B cell (primary cell): ENCODE results near the gene SLC4A1.

Source experiments
- CTCF ChIP-seq: fragments of 200-600 bp; IDR thresholded peaks from one replicate; pipeline ENCODE4 v1.8.0; 2022; ENCODE audit warnings: antibody characterized with exemption, mild to moderate bottlenecking
- EZH2 ChIP-seq: IDR thresholded peaks from 2 replicates; pipeline ENCODE4 v1.6.1; 2012; ENCODE audit warnings: borderline replicate concordance, low read depth, mild to moderate bottlenecking, moderate library complexity, low read length; ENCODE audit not compliant: insufficient read depth, poor library complexity, severe bottlenecking

- no peak for TF ChIP-seq CTCF
- no peak for TF ChIP-seq EZH2
Observed at GRCh38 chr17:44229090-44229489, 38.8 kb downstream of the SLC4A1 start.
